GM19324 (cell line): ENCODE results near the gene ACTR3.
"Not testable (repeated sequence)": the region's sequence is repeated elsewhere in the genome, so short reads cannot be mapped to it uniquely, and the experiment has no call there.

Experiments
- ATAC-seq: cut with Tn5 transposase; IDR thresholded peaks from one replicate; pipeline ENCODE4 v1.9.1; 2021; ENCODE audit warnings: mild to moderate bottlenecking, moderate library complexity; ENCODE audit not compliant: unreplicated experiment, low FRiP score

ACTR3 gene

DNA sequence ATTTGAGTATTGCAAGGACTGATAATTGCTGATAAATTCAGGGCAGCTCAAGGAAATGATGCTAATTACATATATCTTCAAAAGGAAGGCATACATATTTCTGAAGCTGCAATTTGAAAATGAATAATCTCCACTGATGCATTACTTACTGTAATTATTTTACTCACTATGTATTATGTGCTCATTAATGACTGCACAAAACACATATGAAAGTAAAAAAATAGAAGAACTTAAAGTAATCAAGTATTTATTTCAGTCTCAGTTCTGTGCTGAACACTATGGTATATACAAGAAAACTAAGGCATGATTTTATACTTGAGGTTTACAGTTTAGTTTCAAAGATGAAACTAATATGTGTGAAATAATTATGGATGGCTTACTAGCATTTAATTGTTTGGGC lies 9.3 kb downstream of the ACTR3 start:
- ATAC-seq: no peak

GRCh38 chr2:113901943-113902342 lies 12.1 kb downstream of the ACTR3 start:
- no peak for ATAC-seq

- no peak for ATAC-seq
Measured at GRCh38 chr2:113905886-113906285, 16.0 kb downstream of the ACTR3 start.

DNA sequence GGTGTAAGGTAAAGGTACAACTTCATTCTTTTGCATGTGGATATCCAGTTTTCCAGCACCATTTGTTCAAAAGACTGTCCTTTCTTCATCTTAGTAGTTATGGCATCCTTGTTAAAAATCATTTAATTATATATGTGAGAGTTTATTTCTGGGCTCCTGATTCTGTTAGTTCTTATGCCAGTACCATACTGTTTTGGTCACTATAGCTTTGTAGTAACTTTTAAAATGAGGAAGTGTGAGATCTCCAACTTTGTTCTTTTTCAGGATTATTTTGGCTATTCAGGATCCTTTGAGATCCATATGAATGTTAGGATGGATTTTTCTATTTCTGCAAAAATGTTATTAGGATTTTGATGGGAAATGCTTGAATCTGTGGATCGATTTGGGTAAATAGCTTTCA lies 16.8 kb downstream of the ACTR3 start:
- ATAC-seq: no peak

- ATAC-seq: no peak
Measured at GRCh38 chr2:113907297-113907696, 17.4 kb downstream of the ACTR3 start.

- ATAC-seq: no peak
Measured at GRCh38 chr2:113910110-113910717, 20.3 kb downstream of the ACTR3 start.

- ATAC-seq: no peak
Measured at GRCh38 chr2:113910967-113911678, 21.2 kb downstream of the ACTR3 start.

GRCh38 chr2:113915082-113915819 lies 25.4 kb downstream of the ACTR3 start:
- ATAC-seq: no peak

DNA sequence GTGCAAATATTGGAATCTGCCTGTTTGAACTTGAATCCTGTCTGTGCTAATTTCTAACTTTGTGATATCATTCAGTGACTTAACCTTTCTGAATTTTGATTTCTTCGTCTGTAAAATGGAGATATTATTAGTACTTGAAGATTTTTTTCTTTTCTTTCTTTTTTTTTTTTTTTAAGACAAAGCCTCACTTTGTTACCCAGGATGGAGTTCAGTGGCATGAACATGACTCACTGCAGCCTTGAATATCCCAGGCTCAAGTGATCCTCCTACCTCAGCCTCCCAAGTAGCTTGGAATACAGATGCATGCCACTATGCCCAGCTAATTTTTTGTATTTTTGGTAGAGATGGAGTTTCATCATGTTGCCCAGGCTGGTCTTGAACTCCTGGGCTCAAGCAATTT lies 28.3 kb downstream of the ACTR3 start:
- ATAC-seq: no peak

DNA sequence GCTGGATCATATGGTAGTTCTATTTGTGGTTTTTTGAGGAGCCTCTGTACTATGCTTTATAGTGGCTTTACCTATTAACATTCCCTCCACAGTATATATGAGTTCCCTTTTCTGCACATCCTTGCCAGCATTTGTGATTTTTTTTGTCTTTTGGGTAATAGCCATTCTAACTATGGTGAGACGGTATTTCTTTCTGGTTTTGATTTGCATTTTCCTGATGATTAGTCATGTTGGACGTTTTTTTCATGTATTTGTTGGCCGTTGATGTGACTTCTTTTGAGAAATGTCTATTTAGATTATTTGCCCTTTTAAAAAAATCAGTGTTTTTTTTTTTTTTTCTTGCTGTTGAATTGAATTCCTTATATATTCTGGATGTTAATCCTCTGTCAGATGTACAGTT lies 31.1 kb downstream of the ACTR3 start:
- ATAC-seq: no peak

- no peak for ATAC-seq
Measured at GRCh38 chr2:113922335-113922734, 32.4 kb downstream of the ACTR3 start.

DNA sequence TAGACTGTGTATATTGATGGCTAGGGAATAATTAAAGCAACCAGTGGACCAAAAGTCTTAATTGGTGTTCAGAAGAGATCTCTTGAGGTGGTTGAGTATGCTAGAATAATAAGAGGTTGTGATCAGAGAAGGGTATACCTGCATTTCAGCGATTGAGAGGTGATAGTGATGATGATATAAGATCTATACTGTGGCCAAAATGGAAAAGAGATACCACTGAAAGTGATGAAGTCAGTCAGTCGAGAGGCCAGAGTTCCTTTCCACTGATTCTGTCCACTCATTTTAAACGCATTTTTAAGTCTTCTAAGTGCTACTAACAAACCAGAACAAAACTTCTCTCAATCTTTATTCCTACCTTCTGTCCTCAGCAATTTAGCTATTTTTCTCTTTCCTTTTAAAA lies 32.9 kb downstream of the ACTR3 start:
- ATAC-seq: no peak

DNA sequence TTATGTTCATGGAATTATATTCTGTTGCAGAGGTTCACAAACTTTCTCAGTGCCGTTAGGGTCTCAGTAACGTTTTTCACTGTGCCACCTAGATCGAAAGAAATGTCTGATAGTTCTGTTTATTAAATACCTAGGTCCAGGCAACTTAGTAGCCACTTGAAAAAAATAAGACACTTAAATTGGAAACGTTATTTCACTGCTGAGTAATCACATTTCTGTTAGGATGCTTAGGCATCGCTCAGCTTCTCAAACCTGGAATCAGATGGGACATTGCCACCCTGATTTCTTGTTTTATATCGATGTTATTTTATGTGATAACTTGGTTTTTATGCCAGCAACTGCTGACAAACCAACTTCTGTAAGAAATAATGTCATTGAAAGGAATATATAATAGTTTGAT lies 36.0 kb downstream of the ACTR3 start:
- no peak for ATAC-seq

DNA sequence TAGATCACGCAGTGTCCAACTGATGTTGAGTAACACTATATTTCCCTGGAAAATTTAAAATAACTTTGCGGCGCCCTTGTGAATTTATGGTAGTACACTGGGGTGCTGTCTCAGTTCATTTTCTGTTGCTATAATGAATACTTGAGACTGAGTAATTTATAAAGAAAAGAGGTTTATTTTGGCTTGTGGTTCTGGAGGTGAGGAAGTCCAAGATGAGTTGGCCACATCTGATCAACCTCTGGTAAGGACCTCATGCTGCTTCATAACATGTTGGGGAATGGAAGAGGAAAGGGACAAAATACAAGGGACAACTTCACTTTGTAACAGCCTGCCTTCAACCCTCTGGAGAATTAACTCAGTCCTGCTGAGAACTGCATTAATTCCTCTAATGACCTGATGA lies 36.4 kb downstream of the ACTR3 start:
- ATAC-seq: no peak

GRCh38 chr2:113930448-113930847 lies 40.6 kb downstream of the ACTR3 start:
- ATAC-seq: no peak

GRCh38 chr2:113937501-113937900 lies 47.6 kb downstream of the ACTR3 start:
- no peak for ATAC-seq

GRCh38 chr2:113940891-113941290 lies 51.0 kb downstream of the ACTR3 start:
- no peak for ATAC-seq

GRCh38 chr2:113945784-113946183 lies 55.9 kb downstream of the ACTR3 start:
- not testable (repeated sequence) for ATAC-seq

GRCh38 chr2:113950906-113951305 lies 61.0 kb downstream of the ACTR3 start:
- ATAC-seq: not testable (repeated sequence)

- ATAC-seq: no peak
Measured at GRCh38 chr2:113961000-113961399, 71.1 kb downstream of the ACTR3 start.

DNA sequence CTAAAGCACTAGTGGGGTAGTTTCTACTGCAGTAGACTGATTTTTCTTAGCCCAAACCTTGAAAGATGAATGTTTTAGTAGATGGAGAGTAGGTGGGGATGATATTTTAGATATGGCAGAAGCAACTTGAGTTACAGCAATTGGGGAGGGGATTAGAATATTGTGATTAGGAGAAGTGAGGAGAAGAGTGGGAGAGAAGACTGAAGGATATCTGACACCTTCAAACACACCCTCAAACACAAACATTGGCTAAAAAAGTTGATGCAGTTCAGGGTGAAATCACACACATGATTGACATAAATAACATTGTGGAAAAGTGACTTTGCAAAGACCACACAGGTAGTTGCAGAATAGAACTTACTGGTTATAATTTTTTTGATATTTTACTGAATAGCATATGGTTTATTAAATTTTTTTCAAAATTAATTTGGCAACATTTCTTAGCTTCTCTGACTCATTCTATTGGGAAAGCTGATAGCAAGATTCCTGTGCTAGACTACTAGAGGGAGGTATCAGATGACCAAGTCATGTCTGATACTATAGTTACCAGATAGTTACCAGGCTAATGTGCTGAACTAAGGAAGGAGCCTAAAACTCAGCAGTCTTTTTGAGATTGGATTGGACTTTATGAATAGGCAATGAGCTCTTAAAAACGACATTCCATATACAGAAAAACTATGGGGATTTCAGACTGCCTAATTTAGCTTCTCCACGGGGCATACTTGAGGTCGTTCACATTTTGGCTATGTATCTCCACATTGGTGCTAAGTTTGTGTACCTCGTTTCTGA lies 73.0 kb downstream of the ACTR3 start:
- ATAC-seq: no peak
